Hepatocyte (in vitro differentiated cells): ENCODE measurements around the gene DHDH. TPM values are rescaled to one million over a fixed set of nuclear protein-coding genes. Genes with fewer than 3 reads are reported as not detected.

ENCODE experiments used
- DNase-seq: peaks from one replicate; pipeline ENCODE4 v3.0.0-alpha.2; 2016; ENCODE audit warnings: low spot score
- H2AFZ ChIP-seq: fragments of 200-600 bp; sonication (generic); 2 replicates; pipeline ENCODE4 v1.6.0; 2016; ENCODE audit warnings: antibody characterized with exemption, mild to moderate bottlenecking
- H3K27ac ChIP-seq: fragments of 200-600 bp; sonication (generic); 2 replicates; pipeline ENCODE4 v1.5.1; 2016; ENCODE audit warnings: mild to moderate bottlenecking
- H3K27me3 ChIP-seq: fragments of 200-600 bp; sonication (generic); 2 replicates; pipeline ENCODE4 v1.6.1; 2016
- H3K36me3 ChIP-seq: fragments of 200-600 bp; sonication (generic); replicated peaks from 2 replicates; pipeline ENCODE4 v1.5.1; 2016; ENCODE audit warnings: low read depth; ENCODE audit not compliant: insufficient read depth
- H3K4me1 ChIP-seq: fragments of 200-600 bp; sonication (generic); 2 replicates; pipeline ENCODE4 v1.5.1; 2016; ENCODE audit warnings: mild to moderate bottlenecking, moderate library complexity; ENCODE audit not compliant: insufficient read depth
- H3K4me2 ChIP-seq: fragments of 200-600 bp; sonication (generic); 2 replicates; pipeline ENCODE4 v1.6.0; 2016
- H3K4me3 ChIP-seq: fragments of 200-600 bp; sonication (generic); 2 replicates; pipeline ENCODE4 v1.5.1; 2016; ENCODE audit warnings: mild to moderate bottlenecking
- H3K79me2 ChIP-seq: fragments of 200-600 bp; sonication (generic); 2 replicates; pipeline ENCODE4 v1.6.0; 2017; ENCODE audit warnings: mild to moderate bottlenecking
- H3K9me2 ChIP-seq: fragments of 200-600 bp; sonication (generic); replicated peaks from 2 replicates; pipeline ENCODE4 v1.6.0; 2017; ENCODE audit warnings: mild to moderate bottlenecking; ENCODE audit not compliant: insufficient read depth
- H3K9me3 ChIP-seq: fragments of 200-600 bp; sonication (generic); 2 replicates; pipeline ENCODE4 v1.5.1; 2016; ENCODE audit warnings: low read depth, mild to moderate bottlenecking
- H4K20me1 ChIP-seq: fragments of 200-600 bp; sonication (generic); 2 replicates; pipeline ENCODE4 v1.6.0; 2016; ENCODE audit warnings: mild to moderate bottlenecking; ENCODE audit not compliant: insufficient read depth, poor library complexity, severe bottlenecking
- CTCF ChIP-seq: fragments of 200-600 bp; sonication (generic); IDR thresholded peaks from 2 replicates; pipeline ENCODE4 v1.5.1; 2016; ENCODE audit warnings: antibody characterized with exemption, mild to moderate bottlenecking; ENCODE audit not compliant: poor library complexity
- EZH2 ChIP-seq: fragments of 200-600 bp; sonication (generic); IDR thresholded peaks from 2 replicates; pipeline ENCODE4 v1.6.1; 2016; ENCODE audit warnings: antibody characterized with exemption, mild to moderate bottlenecking, borderline replicate concordance
- EZH2phosphoT487 ChIP-seq: fragments of 200-600 bp; sonication (generic); IDR thresholded peaks from one replicate; pipeline ENCODE4 v1.6.1; 2018; ENCODE audit warnings: antibody characterized with exemption, mild to moderate bottlenecking, low read depth, moderate library complexity; ENCODE audit not compliant: unreplicated experiment, severe bottlenecking
- WGBS: methylation state at CpG from one replicate; pipeline ENCODE4 v1.1.6; 2016; ENCODE audit warnings: low lambda C conversion rate; ENCODE audit errors: missing lambda C conversion rate; 5-methylcytosine and 5-hydroxymethylcytosine counted together
- polyA plus RNA-seq: library from polyadenylated mRNA; unstranded; fragments of >200 nt; fragmentation: Nextera tagmentation; extraction: Ambion mirVana; gene quantifications from 2 replicates; pipeline ENCODE4 v1.2.1, GENCODE V29; 2016
- total RNA-seq: library from RNA; depleted of rRNA; stranded (reverse); fragments of >200 nt; gene quantifications from 2 replicates; pipeline ENCODE4 v1.2.3, GENCODE V29; 2014

DHDH gene
- total and polyA plus RNA-seq, 2 experiments from 2014 or later = 2.9 to 3.7 TPM

GRCh38 chr19:48958006-48958405 lies 24.5 kb downstream of the DHDH start:
- H2AFZ ChIP-seq = no peak overlapping the region
- no peaks in the 10 kb centered on the region for H3K9me3 ChIP-seq
- TF ChIP-seq EZH2phosphoT487 (no peak), CTCF (no peak), EZH2 (no peak)
- H3K36me3 ChIP-seq = no peaks in the 10 kb centered on the region
- peaks cover 26% of the 10 kb centered on the region for H3K79me2 ChIP-seq
- WGBS = 100% methylated on average over 8 of the region's 8 CpGs
- H3K4me3 ChIP-seq = no peak overlapping the region
- no peaks in the 10 kb centered on the region for H4K20me1 ChIP-seq
- H3K4me1 ChIP-seq = peaks cover 20% of the 10 kb centered on the region
- no peaks in the 10 kb centered on the region for H3K27me3 ChIP-seq
- no peak overlapping the region for H3K4me2 ChIP-seq
- no peak overlapping the region for H3K27ac ChIP-seq
- H3K9me2 ChIP-seq = no peaks in the 10 kb centered on the region
- DNase-seq = no peak

GRCh38 chr19:48959341-48960239 lies 26.1 kb downstream of the DHDH start:
- TF ChIP-seq EZH2 (no peak), CTCF (no peak), EZH2phosphoT487 (no peak)
- H3K4me2 ChIP-seq = no peak overlapping the region
- H3K27ac ChIP-seq = no peak overlapping the region

GRCh38 chr19:48961051-48961649 lies 27.7 kb downstream of the DHDH start:
- Histone ChIP-seq H2AFZ (no peak overlapping the region), H4K20me1 (peaks cover 9% of the 10 kb centered on the region), H3K9me2 (no peaks in the 10 kb centered on the region), H3K9me3 (no peaks in the 10 kb centered on the region), H3K4me2 (no peak overlapping the region), H3K4me1 (peaks cover 27% of the 10 kb centered on the region), H3K4me3 (no peak overlapping the region), H3K27ac (peak overlapping the region; percentile 100), H3K36me3 (no peaks in the 10 kb centered on the region), H3K27me3 (no peaks in the 10 kb centered on the region), H3K79me2 (peaks cover 22% of the 10 kb centered on the region)
- 90% methylated on average over 19 of the region's 19 CpGs for WGBS
- TF ChIP-seq EZH2phosphoT487 (no peak), EZH2 (no peak), CTCF (no peak)
- no peak for DNase-seq

More at GRCh38 chr19:48959341-48960239, 26.1 kb downstream of the DHDH start:
- Histone ChIP-seq H3K27me3 (no peaks in the 10 kb centered on the region), H3K36me3 (no peaks in the 10 kb centered on the region), H3K79me2 (peaks cover 26% of the 10 kb centered on the region), H3K9me3 (no peaks in the 10 kb centered on the region), H4K20me1 (no peaks in the 10 kb centered on the region), H3K4me3 (no peak overlapping the region), H3K9me2 (no peaks in the 10 kb centered on the region), H3K4me1 (peaks cover 34% of the 10 kb centered on the region), H2AFZ (no peak overlapping the region)
- 89% methylated on average over 16 of the region's 16 CpGs for WGBS
- no peak for DNase-seq
